ENCODE data around the gene RIOX2.

Gene RIOX2

GRCh38 chr3:97901313-97902248, 70.7 kb downstream of the RIOX2 start:
- no peak for DNase-seq

- DNase-seq: no peak
These were observed 72.9 kb downstream of the RIOX2 start for GRCh38 chr3:97899331-97899730.

- no peak for DNase-seq
These were observed 75.7 kb downstream of the RIOX2 start for GRCh38 chr3:97896547-97896946.

GRCh38 chr3:97896129-97896528, 76.1 kb downstream of the RIOX2 start:
- no peak for DNase-seq

GRCh38 chr3:97895216-97895615, 77.0 kb downstream of the RIOX2 start:
- no peak for DNase-seq

- DNase-seq: no peak
These were observed 79.4 kb downstream of the RIOX2 start for GRCh38 chr3:97892852-97893251.

Measured in stimulated activated CD4-positive, alpha-beta T cell treated with anti-CD3 and anti-CD28 coated beads, Interleukin-4, amount 100 ng/mL, for 4 hours (primary cell).